Gastroesophageal sphincter (tissue), 4 donors: Measurements from ENCODE around the gene PRKN. TPM values are rescaled to one million over a fixed set of nuclear protein-coding genes. Genes with fewer than 3 reads are reported as not detected.

Source experiments
- ATAC-seq: fragments of 150-250 bp; one replicate; pipeline ENCODE4 v1.9.1; 2016; ENCODE audit warnings: mild to moderate bottlenecking, moderate library complexity
- H3K27ac ChIP-seq, 4 donors: fragments of 200-600 bp; sonication (generic) in 3 of 4; 1 replicate in 3 of 4; 2 replicates in 1 of 4; pipeline ENCODE4 v1.5.1; 2016 to 2019
- H3K27me3 ChIP-seq: fragments of 200-600 bp; sonication (generic); one replicate; pipeline ENCODE4 v1.5.1; 2019
- H3K36me3 ChIP-seq, 2 donors: fragments of 200-600 bp; sonication (generic); one replicate each; pipeline ENCODE4 v1.5.1; 2019; ENCODE audit warnings: control low read depth in 1 of 2
- H3K4me1 ChIP-seq, 3 donors: fragments of 200-600 bp; sonication (generic); 1 replicate in 2 of 3; 2 replicates in 1 of 3; pipeline ENCODE4 v1.5.1; 2016 to 2019; ENCODE audit warnings: control low read depth in 2 of 3
- H3K4me3 ChIP-seq, 2 donors: fragments of 200-600 bp; sonication (generic); one replicate each; pipeline ENCODE4 v1.5.1; 2019; ENCODE audit warnings: mild to moderate bottlenecking in 1 of 2, moderate library complexity in 1 of 2
- H3K9me3 ChIP-seq, 3 donors: fragments of 200-600 bp; sonication (generic); one replicate each; pipeline ENCODE4 v1.5.1; 2017 to 2019; ENCODE audit warnings: control low read depth in 2 of 3
- EP300 ChIP-seq: sonication (generic); formaldehyde crosslinking; IDR thresholded peaks from one replicate; pipeline ENCODE4 v1.6.1; 2017; ENCODE audit warnings: antibody characterized with exemption, mild to moderate bottlenecking
- POLR2A ChIP-seq, 2 donors: fragments of 450-650 bp; IDR thresholded peaks; one replicate each; pipeline ENCODE4 v1.6.1; 2017; ENCODE audit warnings: antibody characterized with exemption in 2 of 2, mild to moderate bottlenecking in 2 of 2, moderate library complexity in 1 of 2
- POLR2AphosphoS5 ChIP-seq: sonication (generic); formaldehyde crosslinking; IDR thresholded peaks from one replicate; pipeline ENCODE4 v1.6.1; 2017; ENCODE audit warnings: antibody characterized with exemption
- WGBS, 2 donors: methylation state at CpG; one replicate each; pipeline ENCODE4 v1.1.5; 2018; ENCODE audit warnings: low coverage in 1 of 2; 5-methylcytosine and 5-hydroxymethylcytosine counted together
- total RNA-seq, 4 donors: library from RNA; depleted of rRNA; stranded (reverse); fragments of >200 nt; gene quantifications; one replicate each; pipeline ENCODE4 v1.1.0, GENCODE V29; 2016
- TF ChIP-seq, protein P1 (sequence below), 4 experiments: fragments of 200-600 bp in 2 of 4; fragments of 450-650 bp in 2 of 4; sonication (generic) in 1 of 4; IDR thresholded peaks; one replicate each; pipeline ENCODE4 v1.5.1; 2017 to 2019; ENCODE audit warnings: antibody characterized with exemption in 4 of 4, mild to moderate bottlenecking in 2 of 4, moderate library complexity in 2 of 4

The PRKN gene
- total RNA-seq, 4 donors from 2014 or later = 8.4 to 58.6 (median 25.8) TPM

GRCh38 chr6:162416307-162416706 lies 311.3 kb downstream of the PRKN start:
- TF ChIP-seq POLR2AphosphoS5 (no peak), POLR2A (IDR thresholded peaks at IDR 0.05) (no peak), EP300 (no peak)
- TF ChIP-seq, protein P1, sequence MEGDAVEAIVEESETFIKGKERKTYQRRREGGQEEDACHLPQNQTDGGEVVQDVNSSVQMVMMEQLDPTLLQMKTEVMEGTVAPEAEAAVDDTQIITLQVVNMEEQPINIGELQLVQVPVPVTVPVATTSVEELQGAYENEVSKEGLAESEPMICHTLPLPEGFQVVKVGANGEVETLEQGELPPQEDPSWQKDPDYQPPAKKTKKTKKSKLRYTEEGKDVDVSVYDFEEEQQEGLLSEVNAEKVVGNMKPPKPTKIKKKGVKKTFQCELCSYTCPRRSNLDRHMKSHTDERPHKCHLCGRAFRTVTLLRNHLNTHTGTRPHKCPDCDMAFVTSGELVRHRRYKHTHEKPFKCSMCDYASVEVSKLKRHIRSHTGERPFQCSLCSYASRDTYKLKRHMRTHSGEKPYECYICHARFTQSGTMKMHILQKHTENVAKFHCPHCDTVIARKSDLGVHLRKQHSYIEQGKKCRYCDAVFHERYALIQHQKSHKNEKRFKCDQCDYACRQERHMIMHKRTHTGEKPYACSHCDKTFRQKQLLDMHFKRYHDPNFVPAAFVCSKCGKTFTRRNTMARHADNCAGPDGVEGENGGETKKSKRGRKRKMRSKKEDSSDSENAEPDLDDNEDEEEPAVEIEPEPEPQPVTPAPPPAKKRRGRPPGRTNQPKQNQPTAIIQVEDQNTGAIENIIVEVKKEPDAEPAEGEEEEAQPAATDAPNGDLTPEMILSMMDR (IDR thresholded peaks at IDR 0.05) = no peak
- H3K36me3 ChIP-seq = no peaks in the 10 kb centered on the region
- no peaks in the 10 kb centered on the region for H3K27me3 ChIP-seq
- 67 to 87% methylated on average over 2 of the region's 2 CpGs for WGBS, 2 donors
- no peak overlapping the region for H3K27ac ChIP-seq
- no peak for ATAC-seq
- no peaks in the 10 kb centered on the region for H3K4me1 ChIP-seq
- H3K9me3 ChIP-seq = no peaks in the 10 kb centered on the region
- no peak overlapping the region for H3K4me3 ChIP-seq

DNA sequence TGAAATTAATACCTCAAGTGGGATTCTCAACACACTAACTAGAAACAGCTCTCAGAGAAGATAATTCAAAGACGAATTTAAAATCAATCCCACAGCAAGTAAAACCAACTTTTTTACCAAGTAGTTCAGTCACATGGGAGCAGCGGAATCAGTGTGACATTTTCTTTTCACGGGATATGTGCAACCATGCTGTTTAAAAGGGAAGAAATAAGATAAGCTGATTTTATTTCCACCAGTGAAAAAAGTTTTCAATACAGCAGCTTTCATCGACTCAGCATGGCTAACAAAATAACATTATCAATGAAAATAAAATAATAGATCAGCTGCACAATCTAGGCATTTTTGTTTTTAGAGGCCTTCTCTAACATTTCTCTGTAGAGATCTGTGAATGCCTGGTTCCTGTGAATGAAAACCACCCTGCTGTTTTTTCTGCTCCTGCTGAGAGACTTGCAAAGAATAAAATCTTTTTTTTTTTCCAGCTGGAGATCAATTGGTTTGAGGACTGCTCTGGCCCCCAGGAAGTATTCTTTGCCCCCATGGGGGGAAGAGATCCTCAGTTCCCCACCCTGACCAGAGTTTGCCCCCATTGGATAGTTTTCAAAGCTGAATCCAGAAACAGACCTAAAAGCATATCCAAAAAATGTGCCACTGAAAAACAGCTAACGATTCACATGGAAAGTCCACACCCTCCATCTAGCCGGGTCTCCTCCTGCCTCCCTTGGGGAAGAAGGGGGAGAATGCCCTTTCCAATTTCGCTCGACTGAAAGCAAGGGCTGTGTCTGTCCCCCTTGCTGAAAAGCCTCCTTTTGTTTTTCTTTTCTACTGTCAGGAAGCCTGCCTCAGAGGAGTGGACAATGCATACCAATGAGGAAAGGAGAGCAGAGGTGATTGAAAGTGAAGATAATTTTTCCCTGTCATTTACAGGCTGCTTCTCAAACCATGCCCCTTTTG lies 317.6 kb downstream of the PRKN start:
- H3K27me3 ChIP-seq = no peaks in the 10 kb centered on the region
- H3K27ac ChIP-seq = no peak overlapping the region
- ATAC-seq = no peak
- no peak overlapping the region for H3K4me3 ChIP-seq
- no peaks in the 10 kb centered on the region for H3K4me1 ChIP-seq
- TF ChIP-seq EP300 (no peak), POLR2AphosphoS5 (no peak), POLR2A (IDR thresholded peaks at IDR 0.05) (no peak)
- TF ChIP-seq, protein P1 (IDR thresholded peaks at IDR 0.05) = no peak
- H3K9me3 ChIP-seq = no peaks in the 10 kb centered on the region
- WGBS, 2 donors = 61 to 65% methylated on average over 7 to 8 of the region's 8 CpGs
- H3K36me3 ChIP-seq = no peaks in the 10 kb centered on the region

GRCh38 chr6:162408826-162409535 lies 318.6 kb downstream of the PRKN start:
- WGBS, 2 donors = 69 to 100% methylated on average over 2 to 4 of the region's 5 CpGs
- Histone ChIP-seq H3K27me3 (no peaks in the 10 kb centered on the region), H3K4me1 (no peaks in the 10 kb centered on the region), H3K9me3 (no peaks in the 10 kb centered on the region), H3K4me3 (no peak overlapping the region), H3K27ac (no peak overlapping the region), H3K36me3 (no peaks in the 10 kb centered on the region)
- ATAC-seq = no peak
- TF ChIP-seq EP300 (no peak), POLR2A (IDR thresholded peaks at IDR 0.05) (no peak), POLR2AphosphoS5 (no peak)
- TF ChIP-seq, protein P1 (IDR thresholded peaks at IDR 0.05) = no peak

DNA sequence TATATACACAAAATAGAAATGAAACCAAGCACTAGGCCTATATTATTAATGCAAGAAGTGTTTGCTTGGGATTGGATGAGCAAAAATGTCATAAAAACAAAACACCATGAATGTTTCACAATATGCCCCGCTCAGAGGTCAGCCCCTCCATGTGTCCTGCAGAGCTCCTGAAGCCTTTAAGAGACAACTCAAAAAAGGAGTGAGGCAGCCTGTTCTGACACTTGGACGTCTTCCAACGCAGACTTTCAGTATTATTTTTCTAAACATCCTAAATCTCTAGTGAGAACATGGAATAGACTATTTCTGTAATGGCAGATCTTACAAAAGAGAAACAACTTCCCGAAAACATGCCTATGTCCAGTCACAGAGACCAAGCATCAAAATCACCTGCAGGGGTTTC lies 322.6 kb downstream of the PRKN start:
- 61 to 65% methylated on average over 4 of the region's 4 CpGs for WGBS, 2 donors
- no peak overlapping the region for H3K27ac ChIP-seq
- H3K4me1 ChIP-seq = no peaks in the 10 kb centered on the region
- no peak overlapping the region for H3K4me3 ChIP-seq
- TF ChIP-seq, protein P1 (IDR thresholded peaks at IDR 0.05) = no peak
- TF ChIP-seq POLR2AphosphoS5 (no peak), EP300 (no peak), POLR2A (IDR thresholded peaks at IDR 0.05) (no peak)
- H3K27me3 ChIP-seq = no peaks in the 10 kb centered on the region
- H3K36me3 ChIP-seq = no peaks in the 10 kb centered on the region
- H3K9me3 ChIP-seq = no peaks in the 10 kb centered on the region
- ATAC-seq = no peak
